SHP77 treated with DMSO at 0.1 percent for 48 hours (cell line): ENCODE measurements around the gene CTCF.

Source experiments
- DNase-seq: peaks from one replicate; lab custom pipeline; 2025; lab: John Stamatoyannopoulos, UW

The CTCF gene

DNA sequence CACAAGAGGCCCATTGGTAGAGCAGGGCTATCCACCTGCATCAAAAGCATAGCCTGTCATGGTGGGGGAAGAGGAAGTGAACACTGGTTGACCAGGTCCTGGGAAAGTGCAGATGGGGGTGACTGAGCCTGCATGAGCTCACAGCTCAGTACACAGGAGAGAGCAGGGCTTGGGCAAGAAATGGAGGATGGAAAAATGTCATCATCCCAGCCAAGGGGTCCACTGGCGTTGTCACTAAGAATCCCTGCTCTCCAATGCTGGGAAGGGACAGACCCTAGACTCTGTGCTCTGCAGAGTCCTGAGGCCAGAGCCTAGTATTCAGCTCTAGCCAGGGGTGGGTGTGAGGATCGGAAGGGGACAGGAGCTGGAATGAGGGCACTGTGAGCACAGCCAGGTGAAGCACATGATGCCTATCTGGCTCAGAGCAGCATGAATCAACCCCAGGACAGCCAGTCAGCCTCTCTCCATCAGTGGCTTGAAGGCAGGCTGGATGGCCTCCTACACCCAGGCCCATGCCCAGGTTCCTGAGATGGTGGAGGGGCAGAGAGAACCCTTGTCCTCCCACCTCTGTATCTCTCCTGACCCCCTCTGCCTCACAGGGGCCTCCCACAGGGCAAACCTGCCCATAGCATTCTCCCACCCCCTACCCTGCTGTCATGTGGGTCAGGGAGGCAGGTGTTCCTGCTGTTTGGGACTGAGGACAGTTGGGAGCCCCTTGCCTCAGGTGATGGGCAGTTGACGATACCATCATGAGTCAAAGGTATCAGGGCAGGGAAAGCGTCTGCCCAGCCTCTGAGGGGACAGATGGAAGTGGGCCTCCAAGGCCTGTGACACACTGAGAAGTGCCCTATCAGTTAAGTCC is 13.8 kb upstream of the CTCF start:
- no peak for DNase-seq

DNA sequence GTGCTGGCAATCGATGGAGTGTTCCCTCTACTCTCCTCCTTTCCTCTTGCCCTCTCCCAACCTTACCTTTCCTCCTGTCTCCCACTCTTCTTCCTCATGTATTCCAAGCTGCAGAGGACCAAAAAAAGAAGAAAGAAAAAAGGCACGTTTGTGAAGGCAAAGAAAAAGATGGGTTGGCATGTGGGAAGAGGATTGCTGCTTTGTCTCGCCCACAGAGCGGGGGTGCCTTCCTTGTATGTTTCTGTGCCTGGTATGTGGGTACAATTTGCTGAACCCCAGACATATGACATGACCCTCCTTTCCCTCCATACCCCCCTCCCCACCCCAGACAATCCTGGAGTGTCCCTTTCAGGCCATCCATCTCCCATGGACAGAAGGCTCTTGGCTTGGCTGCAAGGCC is 13.1 kb upstream of the CTCF start:
- no peak for DNase-seq

DNA sequence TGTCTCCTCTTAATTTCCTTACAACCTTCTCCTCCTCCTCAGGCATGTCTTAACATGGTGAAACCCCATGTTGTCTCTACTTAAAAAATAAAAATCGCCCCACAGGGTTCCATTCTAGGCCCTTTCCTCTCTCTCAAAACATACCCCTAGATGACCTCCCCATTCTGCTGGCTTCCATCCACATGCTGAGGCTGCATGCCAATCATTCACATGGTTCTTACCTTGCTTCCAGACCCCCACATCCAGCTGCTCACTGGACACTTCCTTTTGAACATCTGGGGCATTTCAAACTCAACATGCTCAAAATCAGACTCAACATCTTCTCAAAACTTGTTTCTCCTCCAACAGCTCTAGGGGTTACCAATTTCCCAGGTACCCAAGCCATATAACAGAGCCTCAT is 12.4 kb upstream of the CTCF start:
- no peak for DNase-seq

DNA sequence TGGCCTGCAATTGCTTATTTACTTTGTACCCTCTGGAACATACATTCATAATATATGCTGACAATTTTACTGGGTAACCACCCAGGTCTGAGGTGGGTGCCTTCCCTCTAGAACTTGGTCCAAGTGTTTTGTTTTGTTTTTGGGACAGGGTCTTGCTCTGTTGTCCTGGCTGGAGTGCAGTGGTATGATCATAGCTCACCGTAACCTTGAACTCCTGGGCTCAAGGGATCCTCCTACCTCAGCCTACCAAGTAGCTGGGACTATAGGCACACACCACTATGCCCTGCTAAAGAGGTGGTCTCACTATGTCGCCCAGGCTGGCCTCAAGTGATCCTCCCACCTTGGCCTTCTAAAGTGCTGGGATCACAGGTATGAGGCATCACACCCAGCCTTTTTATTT is 11.2 kb upstream of the CTCF start:
- DNase-seq = no peak

DNA sequence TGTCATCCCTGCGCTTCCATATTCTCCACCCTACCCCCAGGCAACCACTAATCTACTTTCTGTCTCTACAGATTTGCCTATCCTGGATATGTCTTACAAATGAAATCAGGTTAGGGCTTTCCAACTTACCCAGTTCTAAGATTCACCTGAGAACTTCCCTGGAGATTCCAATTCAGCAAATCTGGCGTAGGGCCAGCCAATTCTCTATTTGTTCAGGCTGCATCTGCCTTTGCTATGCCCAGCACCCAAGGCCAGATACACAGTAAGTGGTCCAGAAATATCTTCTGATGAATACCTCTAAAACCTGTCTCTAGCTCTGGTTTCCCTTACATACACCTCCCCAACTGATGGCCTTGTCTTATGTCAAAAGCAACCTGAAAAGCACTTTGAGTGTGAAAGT is 10.4 kb upstream of the CTCF start:
- no peak for DNase-seq

DNA sequence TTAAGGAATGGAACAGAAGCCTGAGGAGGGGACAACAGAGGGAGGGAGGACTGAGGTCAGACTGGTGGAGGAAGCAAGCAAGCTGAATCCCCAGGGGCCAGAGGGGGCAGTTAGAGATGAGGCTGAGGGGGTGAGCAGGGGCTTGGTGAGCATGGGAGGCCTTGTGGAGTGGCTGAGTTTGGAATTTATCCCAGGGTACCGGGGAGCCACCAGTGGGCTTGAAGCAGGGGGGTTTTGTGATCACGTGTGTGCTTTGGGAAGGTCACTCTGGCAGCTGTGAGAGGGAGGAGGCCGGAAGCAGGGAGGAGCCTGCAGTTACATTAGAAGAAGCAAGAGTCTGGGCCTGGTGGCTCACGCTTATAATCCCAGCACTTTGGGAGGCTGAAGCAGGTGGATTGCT is 9.8 kb upstream of the CTCF start:
- DNase-seq = peak; percentile 74

DNA sequence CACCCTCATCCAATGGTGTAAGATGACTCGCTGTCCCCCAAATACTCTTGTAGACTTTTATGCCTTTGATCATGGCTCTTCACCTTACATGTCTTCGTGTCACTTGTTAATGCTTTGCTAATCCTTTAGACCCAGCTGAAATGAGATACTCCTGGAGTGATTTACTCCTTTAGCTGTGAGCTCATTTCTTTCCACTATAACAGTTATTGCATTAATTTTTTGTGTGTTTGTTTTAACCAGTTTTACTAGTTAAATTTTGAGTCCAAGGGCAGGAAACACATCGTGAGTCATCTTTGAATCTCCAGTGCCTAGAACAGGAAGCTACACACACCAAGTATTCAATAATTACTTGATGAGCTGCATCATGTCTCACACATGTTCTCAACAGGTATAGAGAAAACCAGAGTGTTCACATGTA is 6.5 kb upstream of the CTCF start:
- DNase-seq = no peak

DNA sequence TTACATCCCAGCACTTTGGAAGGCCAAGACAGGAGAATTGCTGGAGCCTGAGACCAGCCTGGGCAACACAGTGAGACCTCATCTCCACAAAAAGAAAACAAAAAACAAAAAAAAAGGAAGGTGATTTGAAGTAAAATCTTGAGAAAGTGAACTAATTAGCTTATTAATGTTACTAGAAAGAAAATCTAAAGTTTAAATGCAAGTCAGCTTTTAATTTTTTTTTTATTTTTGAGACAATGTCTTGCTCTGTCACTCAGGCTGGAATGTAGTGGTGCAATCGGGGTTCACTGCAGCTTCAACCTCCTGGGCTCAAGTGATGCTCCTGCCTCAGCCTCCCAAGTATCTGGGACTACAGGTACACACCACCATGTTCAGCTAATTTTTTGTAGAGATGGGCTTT is 3.5 kb upstream of the CTCF start:
- no peak for DNase-seq

DNA sequence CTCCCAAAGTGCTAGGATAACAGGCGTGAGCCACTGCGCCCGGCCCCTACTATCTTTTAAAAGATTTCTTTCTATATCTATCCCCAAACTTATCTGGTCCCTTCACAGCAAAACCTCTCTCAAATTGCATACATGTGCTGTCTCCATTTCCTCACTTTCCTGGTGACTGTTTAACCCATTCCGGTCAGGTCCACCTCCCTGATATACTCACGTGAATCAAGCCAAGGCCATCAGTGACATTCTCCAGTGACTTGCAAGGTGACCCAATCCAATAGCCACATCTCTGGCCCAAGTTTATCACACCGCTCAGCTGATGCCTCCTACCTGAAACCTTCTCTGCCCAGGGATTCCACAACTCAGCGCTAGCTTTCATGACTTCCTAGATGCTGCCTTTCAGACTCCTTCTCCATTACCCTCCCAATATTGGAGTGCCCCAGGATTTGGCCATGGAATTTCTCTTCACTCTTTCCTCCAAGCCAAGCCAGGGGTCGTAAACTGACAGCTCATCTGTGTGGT is 1.4 kb upstream of the CTCF start:
- no peak for DNase-seq

DNA sequence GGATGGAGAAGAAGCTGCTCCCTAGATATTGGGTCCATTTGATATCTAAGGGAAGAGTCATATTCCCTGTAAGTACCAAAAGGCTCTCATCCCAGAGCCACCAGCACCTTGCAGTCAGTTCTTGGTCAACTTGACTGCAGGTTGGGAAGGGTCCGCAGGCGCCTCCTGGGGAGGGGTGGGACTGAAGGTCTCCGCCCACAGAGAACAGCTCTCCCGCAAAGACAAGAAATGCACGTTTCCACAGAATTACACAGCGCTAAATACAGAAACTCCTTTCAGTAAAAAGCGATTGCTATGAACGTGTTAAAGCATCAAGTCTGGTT is 864 bp upstream of the CTCF start:
- DNase-seq = no peak

DNA sequence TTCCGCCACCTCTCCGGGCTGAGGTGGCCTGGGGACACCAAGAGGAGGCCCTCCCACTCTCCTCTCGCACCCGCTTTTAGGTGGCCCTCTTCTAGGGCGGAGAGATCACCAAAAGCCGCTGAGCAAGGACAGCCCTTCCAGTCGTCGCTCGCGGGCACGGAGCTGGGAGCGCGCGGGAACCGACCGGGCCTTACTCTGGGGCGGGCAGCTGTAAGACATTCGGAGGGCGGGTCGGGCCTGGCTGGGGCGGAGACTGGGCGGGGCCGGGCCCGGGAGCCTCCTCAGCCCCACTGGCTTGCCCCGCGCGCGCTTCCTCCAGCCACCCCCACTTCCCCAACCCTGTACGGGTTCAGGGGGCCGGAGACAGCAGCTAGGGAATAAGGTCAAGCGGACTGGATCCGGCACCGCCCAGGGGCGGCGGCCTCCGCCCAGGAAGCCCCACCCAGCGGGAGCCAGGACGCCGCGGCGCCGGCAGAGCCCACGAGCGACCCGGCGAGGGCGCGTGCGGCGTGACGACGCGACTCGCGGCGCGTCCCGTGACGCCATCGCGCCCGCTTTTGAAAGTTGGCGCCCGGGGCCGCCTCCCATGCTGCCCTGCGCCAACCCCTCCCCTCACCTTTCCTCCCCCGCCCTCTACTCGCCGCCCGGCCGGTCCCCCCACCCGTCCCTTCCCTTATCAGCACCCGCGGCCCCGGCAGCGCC is 351 bp upstream of the CTCF start:
- DNase-seq = peak; percentile 87

DNA sequence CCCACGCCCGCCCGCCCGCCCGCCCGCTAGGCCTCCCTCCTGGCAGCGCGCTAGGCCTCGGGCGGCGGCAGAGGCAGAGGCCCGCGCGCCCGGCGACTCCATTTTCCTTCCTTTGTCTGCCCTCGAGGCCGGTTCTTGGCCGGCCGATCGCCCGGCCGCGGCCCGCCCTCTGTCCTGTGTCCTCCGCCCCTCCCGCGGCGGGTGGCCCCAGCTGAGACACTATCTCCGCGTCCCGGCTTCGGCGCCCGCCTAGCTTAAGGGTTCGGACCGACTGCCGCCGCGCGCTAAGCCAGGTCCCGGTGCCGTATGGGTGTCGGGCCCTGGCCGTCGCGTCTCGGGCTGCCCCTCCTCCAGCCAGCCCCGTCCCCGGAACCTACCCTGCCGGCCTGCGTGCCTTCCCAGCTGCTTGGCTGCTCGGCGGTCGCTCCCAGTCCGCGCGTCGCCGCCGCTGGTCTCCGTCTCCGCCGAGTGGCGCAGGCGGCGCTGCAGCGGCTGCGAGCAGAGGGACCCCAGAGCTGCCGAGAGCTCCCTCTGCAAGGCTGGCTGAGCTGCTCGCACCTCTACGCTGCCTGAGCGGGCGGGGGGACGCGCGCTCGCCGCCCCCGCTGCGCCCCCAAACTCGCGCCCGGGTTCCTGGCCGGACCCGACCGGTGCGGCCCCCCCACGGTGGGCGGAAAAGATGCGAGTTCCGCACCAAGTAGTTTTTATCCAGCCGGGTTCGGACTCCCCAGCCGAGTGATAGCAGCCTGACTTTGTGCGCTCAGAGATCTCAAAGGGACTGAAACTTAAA is 787 bp downstream of the CTCF start:
- no peak for DNase-seq

DNA sequence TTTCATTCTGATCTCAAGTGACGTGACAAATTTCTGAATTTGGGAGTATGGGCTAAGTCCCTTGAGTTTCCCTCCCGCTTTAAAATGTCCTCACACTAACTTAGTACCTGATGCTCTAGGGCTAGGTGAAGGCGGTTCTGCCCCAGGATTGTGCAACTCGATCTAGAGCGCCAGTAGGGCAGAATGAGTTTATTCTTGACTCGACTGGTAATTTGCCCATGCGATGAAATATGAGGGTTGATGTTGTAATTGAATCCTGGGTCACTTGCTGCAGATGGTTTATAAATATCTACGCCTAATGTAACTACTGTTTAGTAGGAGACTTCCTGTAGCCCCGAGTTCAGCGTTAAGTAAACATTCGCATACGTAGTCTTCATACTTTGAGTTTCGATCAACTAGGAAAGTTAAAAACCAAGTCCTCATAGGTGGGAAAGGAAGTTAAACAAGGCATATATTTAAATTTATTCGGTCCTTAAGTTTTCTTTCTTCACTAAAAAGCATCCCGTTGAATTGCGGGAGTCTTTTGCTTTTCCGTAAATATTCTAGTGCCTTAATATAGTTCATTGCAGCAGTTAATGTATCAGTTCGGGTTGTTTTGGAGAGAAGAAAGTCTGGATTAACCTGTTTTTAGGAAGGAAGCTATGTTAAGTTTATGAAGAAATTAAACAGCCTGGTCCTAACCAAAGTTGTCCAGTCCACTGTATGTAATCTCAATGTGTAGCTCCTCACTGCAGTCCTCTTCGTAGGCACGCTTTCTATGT is 1.6 kb downstream of the CTCF start:
- DNase-seq = no peak

DNA sequence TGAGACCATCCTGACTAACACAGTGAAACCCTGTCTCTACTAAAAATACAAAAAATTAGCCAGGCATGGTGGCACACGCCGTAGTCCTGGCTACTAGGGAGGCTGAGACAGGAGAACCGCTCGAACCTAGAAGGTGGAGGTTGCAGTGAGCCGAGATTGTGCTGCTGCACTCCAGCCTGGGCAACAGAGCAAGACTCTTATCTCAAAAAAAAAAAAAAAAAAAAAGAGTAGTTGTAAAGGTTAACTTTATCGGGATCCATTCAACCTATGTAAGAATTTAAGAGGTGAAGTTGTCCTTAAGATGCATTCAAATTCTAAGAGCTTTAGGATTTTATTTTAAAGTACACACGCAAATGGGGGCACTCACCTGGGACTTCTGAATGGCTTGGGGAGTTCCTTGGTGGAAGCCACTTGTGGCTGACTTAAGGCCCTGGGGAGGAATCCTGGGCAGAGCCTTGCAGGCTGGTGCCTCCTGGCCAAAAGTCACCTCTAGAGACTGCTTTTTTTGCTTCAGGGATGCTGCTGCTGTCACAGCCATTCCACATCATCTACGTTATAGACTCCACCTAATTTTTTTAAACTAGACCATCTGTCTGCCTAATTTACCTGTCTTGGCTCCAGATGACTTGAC is 3.3 kb downstream of the CTCF start:
- DNase-seq = no peak

DNA sequence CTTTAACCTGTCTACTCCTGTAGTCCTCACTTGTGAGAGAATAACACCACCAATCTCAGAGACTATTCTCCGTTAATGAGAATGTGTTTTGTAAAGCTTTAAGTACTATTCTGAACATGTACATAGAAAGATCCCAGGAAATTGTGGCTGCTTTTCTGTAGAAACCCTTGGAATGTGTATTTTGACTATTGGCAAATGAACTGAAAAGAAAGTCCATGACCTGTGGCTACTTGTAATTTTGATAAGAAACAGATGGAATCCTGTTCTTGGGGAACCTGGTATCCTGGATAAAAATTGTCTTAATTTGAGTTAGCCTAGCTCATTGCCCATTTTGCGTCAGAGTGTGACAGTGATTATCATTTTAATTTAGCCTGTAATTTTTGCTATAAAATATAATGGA is 9.1 kb downstream of the CTCF start:
- no peak for DNase-seq

DNA sequence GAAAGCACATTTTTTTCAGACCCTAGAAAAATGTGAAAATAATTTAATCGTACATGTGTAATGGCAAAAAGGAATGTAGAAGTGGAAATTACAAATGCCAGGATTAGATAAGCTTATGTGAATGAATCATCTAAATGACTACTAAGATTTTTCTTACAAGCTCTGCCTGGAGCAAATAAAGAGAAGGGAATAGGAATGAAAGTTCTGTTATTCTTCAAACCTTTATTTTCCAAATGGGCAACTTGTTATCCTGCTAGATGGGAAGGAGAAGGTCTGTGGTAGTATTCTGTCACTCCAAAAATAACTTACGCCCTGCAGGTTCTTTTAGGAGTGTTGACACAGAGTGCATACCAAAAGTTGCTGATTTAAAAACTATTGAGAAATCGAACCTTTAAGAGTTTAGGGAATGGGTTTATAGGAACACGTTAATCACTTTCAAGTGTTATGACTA is 9.7 kb downstream of the CTCF start:
- no peak for DNase-seq

DNA sequence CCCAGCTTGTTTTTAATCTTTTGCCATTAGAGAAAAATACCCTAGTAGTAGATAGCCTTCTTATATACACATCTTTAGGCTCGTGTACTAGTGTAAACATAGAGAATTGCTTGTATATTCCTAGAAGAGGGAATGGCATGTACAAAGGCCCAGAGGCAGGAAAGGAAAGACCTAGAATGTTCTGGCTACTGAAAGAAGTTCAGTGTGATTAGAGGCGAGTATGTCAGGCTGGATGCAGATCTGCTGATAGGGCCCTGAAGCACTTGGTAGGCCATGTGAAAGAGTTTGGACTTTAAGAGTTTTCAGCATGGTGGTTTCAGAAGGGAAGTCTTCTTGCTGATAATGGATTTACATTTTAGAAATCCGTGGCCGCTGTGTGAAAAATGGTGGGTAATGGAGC is 17.4 kb downstream of the CTCF start:
- DNase-seq = no peak

DNA sequence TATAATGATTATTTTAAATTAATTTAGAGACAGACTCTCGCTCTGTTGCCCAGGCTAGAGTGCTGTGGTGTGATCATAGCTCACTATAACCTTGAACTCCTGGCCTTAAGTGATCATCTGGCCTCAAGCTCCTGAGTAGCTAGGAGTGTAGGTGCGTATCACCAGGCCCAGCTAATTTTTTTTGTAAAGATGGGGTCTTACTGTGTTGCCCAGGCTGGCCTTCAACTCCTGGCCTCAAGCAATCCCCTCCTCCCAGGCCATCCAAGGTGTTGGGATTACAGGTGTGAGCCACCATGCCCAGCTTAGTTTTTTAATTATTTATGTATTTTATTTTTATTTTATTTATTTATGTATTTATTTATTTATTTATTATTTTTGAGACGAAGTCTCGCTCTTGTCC is 17.9 kb downstream of the CTCF start:
- no peak for DNase-seq

DNA sequence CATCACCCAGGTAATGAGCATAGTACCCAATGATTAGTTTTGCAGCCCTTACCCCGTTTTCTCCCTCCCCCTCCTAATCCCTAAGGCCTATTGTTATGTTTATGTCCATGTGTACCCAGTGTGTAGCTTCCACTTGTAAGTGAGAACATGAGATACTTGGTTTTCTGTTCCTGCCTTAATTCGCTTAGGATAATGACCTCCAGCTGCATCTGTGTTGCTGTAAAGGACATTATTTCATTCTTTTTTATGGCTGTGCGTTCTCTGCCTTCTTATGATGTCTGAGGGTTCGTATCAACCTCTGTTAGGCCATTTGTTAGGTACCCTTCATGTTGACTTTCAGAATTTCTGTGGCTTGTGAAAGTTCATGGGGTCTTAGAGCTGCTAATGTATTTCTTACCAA is 31.0 kb downstream of the CTCF start:
- no peak for DNase-seq

DNA sequence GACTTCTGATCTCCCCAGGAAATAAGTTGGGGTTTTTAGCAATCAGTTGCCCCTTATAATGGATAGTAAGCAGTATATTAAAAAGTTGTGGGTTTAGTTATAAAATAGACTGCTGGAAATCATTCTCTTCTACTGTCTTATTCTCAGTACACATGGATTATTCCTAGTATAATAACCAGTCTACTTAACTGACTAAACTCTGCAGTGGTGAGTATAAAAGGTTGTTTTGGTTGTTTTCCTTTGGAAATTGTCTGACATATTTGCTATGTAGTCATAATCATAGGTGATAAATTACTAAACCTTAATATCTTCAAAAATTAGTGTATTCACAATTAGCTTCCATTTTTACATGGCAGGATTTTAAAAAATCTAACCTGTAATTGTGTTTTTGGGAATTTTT is 31.4 kb downstream of the CTCF start:
- DNase-seq = no peak

DNA sequence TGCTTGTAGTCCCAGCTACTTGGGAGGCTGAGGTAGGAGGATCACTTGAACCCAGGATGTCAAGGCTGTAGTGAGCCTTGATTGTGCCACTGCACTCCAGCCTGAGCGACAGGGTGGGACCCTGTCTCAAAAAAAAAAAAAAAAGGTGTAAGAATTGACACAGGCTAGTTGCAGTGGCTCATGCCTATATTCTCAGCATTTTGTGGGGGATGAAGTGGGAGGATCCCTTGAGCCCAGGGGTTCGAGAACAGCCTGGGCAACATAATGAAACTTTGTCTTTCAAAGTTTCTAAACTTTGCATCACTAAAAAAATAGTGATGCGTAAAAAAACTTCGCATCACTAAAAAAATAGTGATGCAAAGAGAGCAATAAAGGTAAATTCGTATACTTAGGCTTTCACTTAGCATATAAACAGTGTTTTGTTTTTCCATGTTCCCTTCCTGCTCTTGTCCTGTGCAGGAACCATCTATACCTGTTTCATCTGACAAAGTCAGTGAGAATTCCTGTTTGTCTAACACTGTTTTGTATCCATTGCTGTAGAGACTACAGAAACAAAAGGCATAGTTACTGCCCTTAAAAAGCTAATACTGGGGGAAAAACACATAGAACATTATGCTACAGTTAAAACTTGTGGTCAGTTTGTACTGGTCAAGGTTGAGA is 32.1 kb downstream of the CTCF start:
- no peak for DNase-seq
